GM21825 (cell line): ENCODE measurements around the gene CNPY2.
"Not testable (repeated sequence)": the region's sequence is repeated elsewhere in the genome, so short reads cannot be mapped to it uniquely, and the experiment has no call there.

Experiments
- ATAC-seq: cut with Tn5 transposase; IDR thresholded peaks from one replicate; pipeline ENCODE4 v1.9.1; 2021; ENCODE audit warnings: mild to moderate bottlenecking, moderate library complexity; ENCODE audit not compliant: unreplicated experiment

The CNPY2 gene

DNA sequence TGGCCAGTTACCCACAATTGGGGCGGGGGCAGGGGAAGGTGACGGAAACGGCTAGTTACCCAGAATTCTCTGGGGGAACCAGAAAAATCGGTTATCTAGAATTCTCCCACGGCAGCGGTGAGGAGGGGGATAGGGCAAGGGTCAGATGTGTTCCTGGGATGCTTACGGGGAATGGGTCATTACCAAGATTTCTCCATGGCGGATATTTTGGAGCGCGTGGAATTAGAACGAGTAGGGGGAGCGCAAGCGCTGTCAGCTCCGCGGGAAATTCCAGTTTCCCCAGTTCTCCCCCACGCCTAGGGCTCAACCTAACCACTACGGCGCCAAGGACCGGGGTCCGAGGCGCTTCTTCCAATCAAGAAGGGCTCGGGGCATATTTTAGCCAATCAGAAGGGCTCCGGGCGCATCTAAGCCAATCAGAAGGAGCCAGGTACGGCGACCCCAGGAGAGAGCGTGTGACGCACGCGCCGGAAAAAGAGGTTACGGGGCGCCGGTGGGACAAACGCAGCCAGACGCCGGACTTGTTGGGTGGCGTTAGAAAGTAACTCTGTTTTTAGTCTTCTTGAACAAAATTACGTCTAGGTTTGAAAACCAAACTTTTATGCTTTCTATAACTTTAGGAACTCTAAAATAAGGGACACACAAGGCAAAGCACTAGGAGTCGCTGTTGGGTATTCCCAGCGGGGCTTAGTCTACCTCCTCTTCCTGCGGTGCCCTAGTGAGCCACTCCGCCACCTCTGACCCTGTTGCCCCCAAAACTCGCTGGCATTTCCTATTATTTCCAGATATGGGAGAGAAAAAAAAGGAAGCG lies 18.1 kb upstream of the CNPY2 start, which contains the start of gene PAN2:
PAN2 (minus strand) TSS at position 322 of the 811 bp plus-strand sequence. CDS start 906 bp downstream, outside the sequence.
- ATAC-seq = peak; percentile 83

DNA sequence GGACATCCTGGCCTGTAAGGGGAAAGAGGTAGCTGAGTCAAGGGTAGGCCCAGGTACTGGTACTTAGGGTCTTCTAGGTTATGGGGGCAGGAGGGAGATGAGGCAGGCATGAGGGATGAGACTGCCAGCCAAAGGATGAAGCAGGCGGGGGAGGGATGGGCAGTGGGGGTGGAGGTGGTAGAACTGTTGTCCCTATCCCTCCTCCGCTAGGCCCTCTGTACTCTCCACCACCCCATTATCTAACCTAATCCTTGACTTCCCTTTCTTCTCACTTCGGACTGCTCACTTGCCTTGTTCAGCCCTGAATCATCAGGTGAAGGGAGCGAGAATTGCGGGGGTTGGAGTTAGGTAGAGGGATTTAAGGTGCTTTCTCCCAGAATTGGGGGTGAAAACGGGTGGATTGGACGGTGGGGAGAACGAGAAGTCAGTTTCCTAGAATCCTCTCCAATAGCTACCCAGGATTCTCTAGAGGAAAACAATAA lies 17.4 kb upstream of the CNPY2 start:
- ATAC-seq = no peak

DNA sequence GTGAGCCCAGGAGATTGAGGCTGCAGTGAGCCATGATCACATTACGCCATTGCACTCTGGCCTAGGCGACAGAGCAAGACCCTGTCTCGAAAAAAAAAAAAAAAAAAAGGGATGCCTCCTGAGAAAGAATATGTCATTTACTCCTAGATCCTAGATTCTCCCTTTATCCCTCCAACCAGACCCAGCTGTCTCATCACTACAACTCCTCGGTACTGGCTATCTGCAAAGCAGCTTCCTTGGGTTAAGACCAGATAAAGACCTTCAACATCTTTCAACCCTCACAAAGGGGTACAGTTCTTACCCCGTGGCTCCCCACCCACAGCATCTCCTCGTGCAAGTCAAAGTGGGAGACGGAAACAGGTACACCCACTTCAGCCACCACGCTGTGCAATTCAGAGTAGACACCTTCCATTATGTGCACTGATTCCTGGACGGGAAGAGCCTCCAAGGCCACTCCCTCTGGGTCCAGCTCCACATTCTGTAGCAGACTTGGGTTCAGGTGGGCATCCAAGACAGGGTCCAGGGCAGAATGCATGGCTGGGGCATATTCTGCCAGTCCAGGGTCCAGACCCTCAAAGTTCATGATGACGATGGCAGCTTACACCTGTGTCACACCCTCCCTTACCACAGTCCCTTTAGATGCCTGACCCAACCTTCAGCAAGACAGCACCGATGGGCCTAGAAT lies 16.9 kb upstream of the CNPY2 start:
- ATAC-seq = no peak

DNA sequence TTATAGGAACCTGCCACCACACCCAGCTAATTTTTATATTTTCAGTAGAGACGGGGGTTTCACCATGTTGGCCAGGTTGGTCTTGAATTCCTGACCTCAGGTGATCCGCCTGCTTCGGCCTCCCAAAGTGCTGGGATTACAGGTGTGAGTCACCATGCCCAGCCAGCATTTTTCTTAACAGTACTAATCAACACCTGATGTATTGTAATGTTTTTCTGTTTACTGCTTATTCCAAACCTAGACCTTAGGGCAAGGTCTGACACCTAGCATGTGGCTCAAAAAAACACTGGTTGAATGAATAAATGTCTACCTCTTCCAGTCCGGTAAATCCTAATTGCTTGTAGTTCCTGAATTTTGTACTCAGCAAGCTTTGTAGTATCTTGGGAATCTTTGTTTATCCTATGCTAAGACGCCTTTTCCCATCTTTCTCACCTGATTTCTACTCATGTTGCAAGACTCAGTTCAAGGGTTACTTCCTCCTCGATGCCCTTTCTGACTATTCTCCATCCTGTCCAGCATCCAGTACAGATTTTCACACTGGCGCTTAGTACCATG lies 15.2 kb upstream of the CNPY2 start:
- ATAC-seq = no peak

DNA sequence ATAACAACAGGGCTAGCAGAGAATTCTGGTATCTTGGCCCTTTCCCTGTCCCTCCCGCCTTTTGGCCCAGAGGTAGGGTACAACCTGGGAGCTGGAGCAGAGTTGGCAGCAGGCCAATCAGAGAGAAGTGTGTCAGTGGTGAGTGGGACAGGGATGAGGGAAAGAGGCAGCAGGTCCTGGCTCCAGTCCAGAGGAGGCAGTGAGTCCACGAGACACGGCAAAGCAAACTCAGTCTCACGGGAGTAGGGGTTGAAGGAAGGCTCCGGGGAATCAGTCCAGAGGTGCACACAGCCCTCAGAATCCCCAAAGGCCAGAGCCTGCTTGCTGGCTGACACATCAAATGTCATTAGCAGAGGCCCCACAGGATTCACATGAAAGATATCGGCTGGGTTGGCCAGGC lies 10.7 kb upstream of the CNPY2 start:
- no peak for ATAC-seq

DNA sequence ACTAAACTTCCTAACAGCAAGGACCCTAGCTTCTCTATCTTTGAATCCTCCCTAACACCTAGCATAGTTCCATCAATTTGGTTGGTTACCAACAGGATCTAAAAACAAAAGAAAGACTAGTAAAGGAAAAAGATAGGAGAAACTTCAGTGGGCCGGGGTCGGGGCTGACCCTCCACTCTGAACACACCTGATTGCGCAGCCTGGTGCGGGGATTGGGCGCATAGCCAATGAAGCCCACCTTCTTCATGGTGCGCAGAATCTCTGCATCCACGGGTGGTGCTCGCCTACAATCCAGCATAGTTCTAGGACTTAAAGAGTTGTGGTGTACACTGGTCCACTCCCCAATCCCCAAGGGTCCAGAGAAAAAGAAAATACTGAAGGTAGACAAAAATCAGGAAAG lies 10.3 kb upstream of the CNPY2 start:
- ATAC-seq = no peak

DNA sequence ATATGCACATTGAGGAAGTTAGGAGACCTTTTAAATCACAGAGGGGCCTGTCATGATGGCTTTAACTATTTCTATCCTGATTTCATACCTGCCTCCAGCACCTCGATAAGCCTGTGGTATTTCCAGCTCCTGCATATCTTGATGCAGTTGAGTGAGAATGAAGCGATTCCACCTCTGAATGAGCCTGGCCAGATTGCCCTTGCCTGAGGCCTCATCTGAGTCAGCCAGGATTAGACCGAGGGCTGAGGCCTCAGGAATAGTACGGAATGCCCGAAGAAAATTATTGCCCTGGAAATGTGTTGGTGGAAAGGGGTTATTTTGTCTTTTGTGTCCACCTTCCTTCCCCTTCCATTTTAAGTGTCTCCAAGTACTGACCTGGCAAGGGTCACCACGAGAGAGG lies 8.4 kb upstream of the CNPY2 start:
- no peak for ATAC-seq

DNA sequence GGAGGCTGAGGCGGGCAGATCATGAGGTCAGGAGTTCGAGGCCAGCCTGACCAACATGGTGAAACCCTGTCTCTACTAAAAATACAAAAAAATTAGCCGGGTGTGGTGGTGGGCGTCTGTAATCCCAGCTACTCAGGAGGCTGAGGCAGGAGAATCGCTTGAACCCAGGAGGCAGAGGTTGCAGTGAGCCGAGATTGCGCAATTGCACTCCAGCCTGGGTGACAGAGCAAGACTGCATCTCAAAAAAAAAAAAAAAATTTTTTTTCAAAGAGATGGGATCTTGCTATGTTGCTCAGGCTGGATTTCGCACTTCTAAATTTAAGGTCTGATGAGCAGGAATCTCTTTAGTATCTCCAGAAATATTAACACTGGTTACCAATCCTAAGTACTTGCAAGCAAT lies 5.8 kb upstream of the CNPY2 start:
- ATAC-seq = not testable (repeated sequence)

DNA sequence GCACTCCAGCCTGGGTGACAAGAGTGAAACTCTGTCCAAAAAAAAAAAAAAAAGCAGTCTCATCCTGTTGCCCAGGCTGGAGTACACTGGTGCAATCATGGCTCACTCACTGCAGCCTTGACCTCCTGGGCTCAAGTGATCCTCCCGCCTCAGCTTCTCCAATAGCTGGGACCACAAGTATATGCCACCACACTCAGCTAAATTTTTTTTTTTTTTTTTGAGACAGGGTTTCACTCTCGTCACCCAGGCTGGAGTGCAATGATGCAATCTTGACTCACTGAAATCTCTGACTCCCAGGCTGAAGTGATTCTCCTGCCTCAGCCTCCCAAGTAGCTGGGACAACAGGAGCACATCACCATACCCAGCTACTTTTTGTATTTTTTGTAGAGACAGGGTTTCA lies 5.2 kb upstream of the CNPY2 start:
- ATAC-seq = no peak

DNA sequence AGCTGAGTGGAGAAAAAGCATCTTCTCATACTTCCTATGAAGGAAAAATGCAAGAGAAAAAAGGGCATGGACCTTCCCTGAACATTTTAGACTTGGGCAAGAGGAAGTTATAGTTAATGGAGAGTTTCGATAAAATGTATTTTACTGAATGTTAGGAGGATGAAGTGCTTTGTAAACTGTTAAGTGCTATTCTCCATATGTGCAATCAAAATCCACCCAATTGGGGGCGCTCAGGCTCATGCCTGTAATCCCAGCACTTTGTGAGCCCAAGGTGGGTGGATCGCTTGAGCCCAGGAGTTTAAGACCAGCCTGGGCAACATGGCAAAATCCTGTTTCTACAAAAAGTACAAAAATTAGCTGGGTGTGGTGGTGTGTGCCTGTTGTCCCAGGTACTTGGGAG lies 1.9 kb upstream of the CNPY2 start:
- no peak for ATAC-seq

DNA sequence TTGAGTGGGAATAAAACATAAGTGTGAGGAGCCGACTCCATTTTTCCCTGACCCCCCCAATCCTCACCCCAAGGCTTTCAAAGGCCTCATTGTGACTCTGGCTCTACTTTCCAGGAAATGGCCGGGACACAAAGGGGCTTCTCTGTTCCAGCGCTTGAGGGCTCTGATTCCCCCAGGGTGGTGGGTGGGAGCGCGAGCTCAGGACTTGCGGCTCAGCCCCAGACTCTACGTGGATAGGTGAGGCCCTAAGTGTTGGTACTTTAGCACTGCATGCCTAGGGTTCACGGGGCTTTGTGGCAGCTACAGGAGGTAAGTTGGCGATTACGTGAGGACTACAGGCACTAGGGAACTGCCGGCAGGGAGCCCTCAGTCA lies 553 bp downstream of the CNPY2 start:
- ATAC-seq = no peak

DNA sequence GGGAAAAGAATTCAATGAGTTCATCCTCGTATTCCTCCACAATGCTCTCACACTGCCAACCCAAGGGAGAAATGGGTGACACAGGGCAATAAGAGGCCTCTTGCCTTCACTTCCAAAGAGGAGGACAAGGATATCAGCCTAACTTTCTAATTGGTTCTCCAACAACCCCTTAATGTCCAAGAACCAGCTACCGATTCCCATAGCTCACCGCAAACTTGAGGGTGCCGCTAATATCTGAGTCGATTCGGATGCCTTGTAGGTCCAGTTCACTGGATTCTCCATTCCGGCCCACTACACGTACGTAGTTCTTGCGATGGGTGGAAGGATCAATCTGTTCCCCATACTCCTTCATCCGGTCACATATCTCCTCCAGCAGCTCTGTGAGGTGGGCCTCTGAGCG lies 4.8 kb downstream of the CNPY2 start:
- no peak for ATAC-seq

DNA sequence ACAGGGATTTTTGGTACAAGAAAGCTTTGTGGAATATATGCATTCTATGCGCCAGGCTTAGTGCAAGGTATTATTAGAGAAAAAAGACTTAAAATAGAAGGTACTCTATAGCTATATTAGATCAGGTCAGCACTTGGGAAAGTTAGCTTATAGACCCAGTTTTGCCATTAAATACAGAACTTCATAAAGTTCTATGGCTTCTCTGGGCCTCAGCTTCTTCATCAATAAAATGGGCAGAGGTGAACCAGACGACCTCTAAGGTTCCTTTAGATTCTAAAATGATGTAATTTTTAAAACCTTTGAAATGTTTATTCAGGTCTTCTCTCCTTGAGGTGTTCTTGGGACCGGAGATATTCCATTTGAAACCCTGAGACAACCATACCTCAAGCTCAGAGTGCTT lies 7.1 kb downstream of the CNPY2 start:
- ATAC-seq = no peak

DNA sequence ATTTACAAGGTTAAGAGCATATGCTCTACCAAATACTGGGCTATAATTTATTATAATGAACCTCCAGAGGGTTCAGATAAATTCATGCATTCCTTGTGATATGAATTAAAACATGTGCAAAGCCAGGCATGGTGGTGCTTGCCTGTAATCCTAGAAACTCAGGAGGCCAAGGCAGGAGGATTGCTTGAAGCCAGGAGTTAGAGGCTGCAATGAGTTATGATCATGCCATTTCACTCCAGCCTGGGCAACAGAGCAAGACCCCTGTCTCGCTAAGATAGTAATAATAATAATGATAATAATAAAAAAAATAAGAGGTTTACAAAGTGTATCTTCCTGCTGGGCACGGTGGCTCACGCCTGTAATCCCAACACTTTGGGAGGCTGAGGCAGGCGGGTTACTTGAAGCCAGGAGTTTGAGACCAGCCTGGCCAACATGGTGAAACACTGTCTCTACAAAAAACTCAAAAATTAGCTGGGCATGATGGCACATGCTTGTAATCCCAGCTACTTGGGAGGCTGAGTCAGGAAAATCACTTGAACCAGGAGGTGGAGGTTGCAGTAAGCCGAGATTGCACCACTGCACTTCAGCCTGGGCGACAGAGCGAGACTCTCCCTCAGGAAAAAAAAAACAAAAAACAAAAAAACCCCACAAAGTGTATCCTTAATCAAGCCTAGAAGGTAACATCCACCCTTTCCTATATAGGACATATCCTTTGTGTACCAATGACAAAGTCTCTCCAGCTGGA lies 8.4 kb downstream of the CNPY2 start:
- no peak for ATAC-seq

DNA sequence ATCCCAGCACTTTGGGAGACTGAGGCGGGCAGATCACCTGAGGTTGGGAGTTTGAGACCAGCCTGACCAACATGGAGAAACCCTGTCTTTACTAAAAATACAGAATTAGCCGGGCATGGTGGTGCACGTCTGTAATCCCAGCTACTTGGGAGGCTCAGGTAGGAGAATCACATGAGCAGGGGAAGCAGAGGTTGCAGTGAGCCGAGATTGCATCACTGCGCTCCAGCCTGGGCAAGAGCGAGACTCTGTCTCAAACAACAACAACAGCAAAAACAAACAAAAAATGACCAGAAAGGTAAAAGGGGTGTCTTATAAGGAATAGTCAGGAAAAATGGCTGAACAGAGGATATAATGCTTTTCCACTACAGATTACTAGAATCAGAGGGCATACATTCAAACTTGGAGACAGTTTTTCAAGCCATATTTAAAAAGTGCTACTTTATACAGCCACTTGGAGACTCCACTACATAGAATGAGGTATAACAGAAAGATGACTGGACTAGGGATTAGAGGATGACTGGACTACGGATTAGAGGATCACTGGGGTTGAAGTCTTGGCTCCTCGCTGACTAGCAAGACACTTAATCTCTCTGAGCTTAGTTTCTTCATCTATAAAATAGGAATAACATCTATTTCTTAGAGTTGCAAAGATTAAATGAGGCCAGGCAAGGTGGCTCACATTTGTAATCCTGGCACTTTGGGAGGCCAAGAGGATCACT lies 10.8 kb downstream of the CNPY2 start:
- no peak for ATAC-seq

DNA sequence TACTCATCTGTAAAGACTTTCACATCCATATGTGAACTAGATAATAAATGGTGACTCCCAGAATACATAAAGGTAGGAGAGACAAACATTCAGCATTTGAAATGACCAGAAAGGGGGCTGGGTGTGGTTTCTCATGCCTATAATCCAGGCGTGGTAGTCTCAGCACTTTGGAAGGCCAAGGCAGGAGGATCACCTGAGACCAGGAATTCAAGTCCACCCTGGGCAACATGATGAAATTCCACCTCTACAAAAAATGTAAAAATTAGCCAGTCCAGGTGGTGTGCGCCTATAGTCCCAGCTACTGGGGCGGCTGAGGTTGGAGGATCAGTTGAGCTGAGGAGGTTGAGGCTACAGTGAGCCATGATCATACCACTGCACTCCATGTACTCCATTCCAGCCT lies 11.5 kb downstream of the CNPY2 start:
- no peak for ATAC-seq

DNA sequence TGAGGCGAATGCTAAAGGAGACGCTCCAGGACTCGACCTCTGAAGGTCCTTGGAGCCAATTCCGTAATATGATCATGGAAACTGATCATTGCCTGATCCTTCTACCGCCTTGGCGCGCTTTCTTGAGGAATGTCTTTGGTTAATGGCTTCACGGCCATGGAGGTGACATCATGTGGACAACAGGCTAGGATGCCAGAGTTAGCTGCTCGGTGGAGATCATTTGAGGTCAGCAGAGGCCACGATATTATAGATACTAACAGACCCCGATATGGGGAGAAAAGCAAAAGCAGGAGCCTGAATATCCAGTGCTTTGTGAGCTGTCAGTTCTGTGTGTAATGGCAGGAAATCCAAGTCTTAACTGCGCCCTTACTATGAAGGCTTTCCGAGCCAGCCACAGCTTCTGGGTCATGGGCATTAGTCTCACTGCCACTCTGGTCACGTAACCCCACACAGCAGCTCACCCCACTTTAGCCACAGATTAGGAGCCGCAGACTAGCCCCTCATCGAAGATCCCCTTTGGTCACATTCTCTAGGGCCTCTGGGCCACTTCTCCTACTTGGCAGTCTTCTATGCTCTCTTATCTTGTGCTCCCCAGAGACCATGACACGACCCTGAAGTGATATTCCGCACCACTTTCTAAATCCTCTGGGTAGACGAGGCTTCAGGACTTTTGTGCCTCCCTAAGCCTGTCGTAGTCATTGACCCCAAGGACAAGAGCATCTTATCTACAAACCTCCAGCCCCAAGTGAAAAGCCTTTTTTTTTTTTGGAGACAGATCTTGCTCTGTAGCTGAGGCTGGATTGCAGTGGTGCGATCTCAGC lies 14.9 kb downstream of the CNPY2 start:
- no peak for ATAC-seq

DNA sequence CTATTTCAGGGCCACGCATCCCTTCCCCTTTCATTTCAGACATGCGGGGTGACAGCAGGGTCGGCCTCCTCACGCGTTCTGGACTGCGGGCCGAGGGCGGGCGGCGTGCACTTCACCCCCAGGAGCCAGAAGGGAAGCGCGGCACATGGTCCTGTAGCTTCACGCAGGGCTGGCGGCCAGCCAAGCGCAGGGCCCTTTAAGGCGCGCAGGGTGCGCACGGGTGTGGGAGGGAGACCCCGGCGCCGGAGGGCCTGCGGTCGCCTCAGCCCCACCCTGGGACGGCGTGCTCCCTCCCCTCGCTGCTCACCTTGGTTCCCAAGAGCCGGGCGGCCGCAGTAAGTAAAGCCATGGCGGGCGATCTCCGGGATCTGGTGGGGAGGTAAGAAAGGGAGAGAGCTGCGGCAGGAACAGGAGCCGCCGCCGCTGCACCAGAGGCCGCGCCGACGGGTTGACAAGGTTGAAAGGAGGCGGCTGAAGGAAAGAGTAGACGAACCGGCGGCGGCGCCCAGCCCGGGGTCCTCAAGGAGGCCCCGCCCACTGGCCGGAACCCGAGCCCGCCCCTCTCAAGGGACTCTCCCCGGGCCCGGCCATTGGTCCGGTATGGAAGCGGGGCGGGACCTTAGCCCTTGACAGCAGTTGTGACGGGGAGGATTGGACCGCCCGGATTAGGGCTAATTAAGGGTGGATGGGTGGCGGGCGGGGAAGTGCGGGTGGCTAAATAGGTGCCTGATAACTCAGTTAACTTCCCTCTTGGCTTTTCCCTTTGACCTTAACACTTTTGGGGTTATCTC lies 15.7 kb downstream of the CNPY2 start, which contains the start of gene CS:
CS (minus strand) TSS at position 478 of the 791 bp plus-strand sequence; CDS start at position 349, 129 bp downstream.
- peak; percentile 88 for ATAC-seq

DNA sequence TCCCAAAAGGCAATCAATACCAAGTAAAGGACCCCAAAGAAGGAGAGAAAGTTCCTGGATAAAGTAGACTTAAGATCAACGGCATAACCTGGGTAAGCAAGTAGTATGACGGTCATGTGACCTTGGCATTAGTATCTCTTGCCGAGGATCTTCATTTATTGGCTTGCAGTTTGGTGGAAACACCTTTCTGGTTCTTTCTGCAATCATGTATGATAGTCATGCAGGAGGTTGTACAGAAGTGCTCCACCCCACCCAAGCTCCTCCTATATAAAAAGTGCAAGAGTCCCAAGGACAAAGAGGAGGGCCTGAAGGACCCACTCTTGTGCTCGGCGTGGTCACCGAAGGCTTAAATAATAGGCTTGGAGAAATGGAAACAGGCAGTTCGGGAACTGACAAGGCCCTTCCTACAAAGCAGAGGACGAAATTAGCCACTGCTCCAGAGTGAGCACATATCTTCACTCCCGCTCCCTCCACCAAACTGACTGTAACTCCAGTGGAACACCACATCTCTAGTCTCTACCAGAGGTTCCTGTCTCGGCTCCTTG lies 16.4 kb downstream of the CNPY2 start:
- no peak for ATAC-seq
